HCT116 (cell line): ENCODE measurements around the gene MAP3K20. TPM values are rescaled to one million over a fixed set of nuclear protein-coding genes. Genes with fewer than 3 reads are reported as not detected.
"Not testable (repeated sequence)": the region's sequence is repeated elsewhere in the genome, so short reads cannot be mapped to it uniquely, and the experiment has no call there.

Source experiments
- ATAC-seq: fragments of 200-7000 bp; cut with Tn5 transposase; 2 replicates; pipeline ENCODE4 v1.9.1; 2020; ENCODE audit warnings: mild to moderate bottlenecking, moderate library complexity
- BruUV-seq: library from RNA; stranded (reverse); fragments of 400-500 nt; replicated peaks from 2 replicates; lab custom pipeline; 2021; lab: Mats Ljungman, UMichigan
- CTCF ChIA-PET: fragments of 300-600 bp; sonication (Branson Sonifier 250); formaldehyde crosslinking; loops from one replicate; lab custom pipeline; 2021; ENCODE audit warnings: antibody characterized with exemption; lab: Charles Lee
- POLR2A ChIA-PET: fragments of 300-600, 350-600 bp; sonication (Branson Sonifier 250); formaldehyde crosslinking; loops from one replicate; lab custom pipeline; 2021; ENCODE audit warnings: antibody characterized with exemption; lab: Charles Lee
- RAD21 ChIA-PET, 2 experiments: fragments of 300-600 bp; sonication (Branson Sonifier 250); formaldehyde crosslinking; loops; one replicate each; lab custom pipeline; 2023; ENCODE audit warnings: low total read pairs in 2 of 2; ENCODE audit not compliant: uncharacterized antibody in 2 of 2, unreplicated experiment in 2 of 2, low non-redundant PET in 1 of 2; lab: Charles Lee
- DNase-seq: peaks from one replicate; pipeline ENCODE4 v3.0.0-alpha.2; 2010; ENCODE audit warnings: low read depth, low spot score
- H2AFZ ChIP-seq: fragments of 200-600 bp; shearing (Covaris generic), sonication (generic); 2 replicates; pipeline ENCODE4 v1.6.1; 2017; ENCODE audit warnings: low read depth, mixed run types, mixed read lengths, antibody characterized with exemption, low read length; ENCODE audit not compliant: poor library complexity, severe bottlenecking
- H3K27ac ChIP-seq: 2 replicates; pipeline ENCODE4 v1.5.1; 2012; ENCODE audit warnings: low read depth, low read length
- H3K27me3 ChIP-seq: fragments of 200-600 bp; sonication (generic); 2 replicates; pipeline ENCODE4 v1.6.1; 2016; ENCODE audit warnings: mixed run types, low read length, mixed read lengths; ENCODE audit not compliant: insufficient read depth
- H3K36me3 ChIP-seq, 2 experiments: fragments of 200-500 bp in 1 of 2; fragments of 200-600 bp in 1 of 2; sonication (Bioruptor generic) in 1 of 2; sonication (generic) in 1 of 2; 2 replicates each; pipeline versions ENCODE4 v1.5.1 to v1.6.1; 2014 to 2016; ENCODE audit warnings: low read length in 2 of 2, inconsistent platforms in 1 of 2, mixed read lengths in 1 of 2, mixed run types in 1 of 2; ENCODE audit not compliant: insufficient read depth in 2 of 2, control insufficient read depth in 1 of 2
- H3K4me1 ChIP-seq, 2 experiments: fragments of 200-600 bp in 1 of 2; sonication (generic) in 1 of 2; 2 replicates each; pipeline versions ENCODE4 v1.5.1 to v1.6.1; 2012 to 2017; ENCODE audit warnings: low read length in 2 of 2, inconsistent platforms in 1 of 2, mild to moderate bottlenecking in 1 of 2, mixed read lengths in 1 of 2, mixed run types in 1 of 2, moderate library complexity in 1 of 2; ENCODE audit not compliant: insufficient read depth in 2 of 2, control insufficient read depth in 1 of 2
- H3K4me2 ChIP-seq: fragments of 200-600 bp; sonication (generic); 2 replicates; pipeline ENCODE4 v1.6.1; 2017; ENCODE audit warnings: mixed run types, low read length, mixed read lengths
- H3K4me3 ChIP-seq, 2 experiments: fragments of 200-600 bp in 1 of 2; sonication (generic) in 1 of 2; replicated peaks in 1 of 2; 2 replicates each; pipeline ENCODE4 v1.5.1; 2011 to 2016; ENCODE audit warnings: low read length in 2 of 2, control low read depth in 1 of 2, low read depth in 1 of 2, mild to moderate bottlenecking in 1 of 2, mixed read lengths in 1 of 2, mixed run types in 1 of 2
- H3K79me2 ChIP-seq: fragments of 200-600 bp; sonication (generic); 2 replicates; pipeline ENCODE4 v1.6.1; 2017; ENCODE audit warnings: mild to moderate bottlenecking, mixed run types, low read length, moderate library complexity, mixed read lengths; ENCODE audit not compliant: insufficient read depth
- H3K9ac ChIP-seq: fragments of 200-600 bp; sonication (generic); 2 replicates; pipeline ENCODE4 v1.6.1; 2016; ENCODE audit warnings: low read length, mixed read lengths
- H3K9me2 ChIP-seq: fragments of 200-600 bp; sonication (generic), shearing (Covaris generic); 2 replicates; pipeline ENCODE4 v1.6.1; 2017; ENCODE audit warnings: mixed run types, mild to moderate bottlenecking, moderate library complexity; ENCODE audit not compliant: insufficient read depth
- H3K9me3 ChIP-seq, 2 experiments: fragments of 200-500 bp in 1 of 2; fragments of 200-600 bp in 1 of 2; sonication (Bioruptor generic) in 1 of 2; sonication (generic) in 1 of 2; 2 replicates each; pipeline ENCODE4 v1.6.1; 2014 to 2017; ENCODE audit warnings: low read length in 2 of 2, mixed read lengths in 2 of 2, inconsistent platforms in 1 of 2, low read depth in 1 of 2, mild to moderate bottlenecking in 1 of 2, mixed run types in 1 of 2, moderate library complexity in 1 of 2; ENCODE audit not compliant: control insufficient read depth in 1 of 2, insufficient read depth in 1 of 2
- H4K20me1 ChIP-seq: fragments of 200-600 bp; sonication (generic), shearing (Covaris generic); 2 replicates; pipeline ENCODE4 v1.6.1; 2017; ENCODE audit warnings: mixed run types, mild to moderate bottlenecking, moderate library complexity; ENCODE audit not compliant: insufficient read depth
- CEBPB ChIP-seq: IDR thresholded peaks from 2 replicates; pipeline ENCODE4 v1.6.1; 2012; ENCODE audit warnings: low read depth
- EZH2 ChIP-seq: fragments of 200-600 bp; sonication (generic); IDR thresholded peaks from 2 replicates; pipeline ENCODE4 v1.6.1; 2017; ENCODE audit warnings: antibody characterized with exemption, mixed run types
- EZH2phosphoT487 ChIP-seq: fragments of 200-600 bp; IDR thresholded peaks from 2 replicates; pipeline ENCODE4 v1.6.1; 2018; ENCODE audit warnings: antibody characterized with exemption, borderline replicate concordance
- FOSL1 ChIP-seq: IDR thresholded peaks from 2 replicates; pipeline ENCODE4 v1.6.1; 2012; ENCODE audit warnings: low read depth
- JUND ChIP-seq: IDR thresholded peaks from 2 replicates; pipeline ENCODE4 v1.6.1; 2012
- POLR2AphosphoS5 ChIP-seq: IDR thresholded peaks from 2 replicates; pipeline ENCODE4 v1.6.1; 2011; ENCODE audit warnings: mild to moderate bottlenecking, low read depth, low read length, moderate library complexity
- SP1 ChIP-seq: IDR thresholded peaks from 2 replicates; pipeline ENCODE4 v1.6.1; 2012; ENCODE audit warnings: low read depth
- intact Hi-C: fragments of 100-400 bp; cut with micrococcal nuclease; formaldehyde crosslinking; loops from 2 replicates; pipeline ENCODE4 v1.10.0; 2022
- total RNA-seq: library from RNA; stranded (reverse); gene quantifications from one replicate; pipeline ENCODE4 v1.2.1, GENCODE V29; 2021; ENCODE audit not compliant: unreplicated experiment
- TF ChIP-seq, protein P1 (sequence below): IDR thresholded peaks from 2 replicates; pipeline ENCODE4 v1.6.1; 2012; ENCODE audit warnings: low read depth
- TF ChIP-seq, protein P2 (sequence below): IDR thresholded peaks from 2 replicates; pipeline ENCODE4 v1.6.1; 2011; ENCODE audit warnings: mild to moderate bottlenecking, low read length, moderate library complexity; ENCODE audit not compliant: insufficient replicate concordance; ENCODE audit errors: extremely low read depth

The MAP3K20 gene
- total RNA-seq, 1 experiment from 2014 or later, result 40.0 TPM

GRCh38 chr2:173300458-173300857, 224.8 kb downstream of the MAP3K20 start:
- Histone ChIP-seq H3K79me2 (no peaks in the 10 kb centered on the region), H3K9me3 (peaks cover 14 to 34% of the 10 kb centered on the region in 2 experiments; a peak in 2 of 4 replicates), H3K27me3 (no peaks in the 10 kb centered on the region), H3K4me3 (no peak overlapping the region), H3K36me3 (no peaks in the 10 kb centered on the region), H3K27ac (no peak overlapping the region), H3K4me1 (no peaks in the 10 kb centered on the region), H4K20me1 (no peaks in the 10 kb centered on the region), H3K4me2 (no peak overlapping the region), H2AFZ (no peak overlapping the region), H3K9me2 (no peaks in the 10 kb centered on the region), H3K9ac (no peak overlapping the region)
- CTCF ChIA-PET, result no interaction called here
- POLR2A ChIA-PET, result no interaction called here
- no TSS peak for BruUV-seq
- intact Hi-C loops, result no loop called here
- RAD21 ChIA-PET, result no interaction called here
- DNase-seq (no peak), ATAC-seq (no peak)
- TF ChIP-seq EZH2 (no peak), POLR2AphosphoS5 (no peak), JUND (no peak), FOSL1 (no peak), EZH2phosphoT487 (no peak), CEBPB (no peak), SP1 (no peak)
- TF ChIP-seq, protein P1, sequence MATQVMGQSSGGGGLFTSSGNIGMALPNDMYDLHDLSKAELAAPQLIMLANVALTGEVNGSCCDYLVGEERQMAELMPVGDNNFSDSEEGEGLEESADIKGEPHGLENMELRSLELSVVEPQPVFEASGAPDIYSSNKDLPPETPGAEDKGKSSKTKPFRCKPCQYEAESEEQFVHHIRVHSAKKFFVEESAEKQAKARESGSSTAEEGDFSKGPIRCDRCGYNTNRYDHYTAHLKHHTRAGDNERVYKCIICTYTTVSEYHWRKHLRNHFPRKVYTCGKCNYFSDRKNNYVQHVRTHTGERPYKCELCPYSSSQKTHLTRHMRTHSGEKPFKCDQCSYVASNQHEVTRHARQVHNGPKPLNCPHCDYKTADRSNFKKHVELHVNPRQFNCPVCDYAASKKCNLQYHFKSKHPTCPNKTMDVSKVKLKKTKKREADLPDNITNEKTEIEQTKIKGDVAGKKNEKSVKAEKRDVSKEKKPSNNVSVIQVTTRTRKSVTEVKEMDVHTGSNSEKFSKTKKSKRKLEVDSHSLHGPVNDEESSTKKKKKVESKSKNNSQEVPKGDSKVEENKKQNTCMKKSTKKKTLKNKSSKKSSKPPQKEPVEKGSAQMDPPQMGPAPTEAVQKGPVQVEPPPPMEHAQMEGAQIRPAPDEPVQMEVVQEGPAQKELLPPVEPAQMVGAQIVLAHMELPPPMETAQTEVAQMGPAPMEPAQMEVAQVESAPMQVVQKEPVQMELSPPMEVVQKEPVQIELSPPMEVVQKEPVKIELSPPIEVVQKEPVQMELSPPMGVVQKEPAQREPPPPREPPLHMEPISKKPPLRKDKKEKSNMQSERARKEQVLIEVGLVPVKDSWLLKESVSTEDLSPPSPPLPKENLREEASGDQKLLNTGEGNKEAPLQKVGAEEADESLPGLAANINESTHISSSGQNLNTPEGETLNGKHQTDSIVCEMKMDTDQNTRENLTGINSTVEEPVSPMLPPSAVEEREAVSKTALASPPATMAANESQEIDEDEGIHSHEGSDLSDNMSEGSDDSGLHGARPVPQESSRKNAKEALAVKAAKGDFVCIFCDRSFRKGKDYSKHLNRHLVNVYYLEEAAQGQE, result no peak
- TF ChIP-seq, protein P2, sequence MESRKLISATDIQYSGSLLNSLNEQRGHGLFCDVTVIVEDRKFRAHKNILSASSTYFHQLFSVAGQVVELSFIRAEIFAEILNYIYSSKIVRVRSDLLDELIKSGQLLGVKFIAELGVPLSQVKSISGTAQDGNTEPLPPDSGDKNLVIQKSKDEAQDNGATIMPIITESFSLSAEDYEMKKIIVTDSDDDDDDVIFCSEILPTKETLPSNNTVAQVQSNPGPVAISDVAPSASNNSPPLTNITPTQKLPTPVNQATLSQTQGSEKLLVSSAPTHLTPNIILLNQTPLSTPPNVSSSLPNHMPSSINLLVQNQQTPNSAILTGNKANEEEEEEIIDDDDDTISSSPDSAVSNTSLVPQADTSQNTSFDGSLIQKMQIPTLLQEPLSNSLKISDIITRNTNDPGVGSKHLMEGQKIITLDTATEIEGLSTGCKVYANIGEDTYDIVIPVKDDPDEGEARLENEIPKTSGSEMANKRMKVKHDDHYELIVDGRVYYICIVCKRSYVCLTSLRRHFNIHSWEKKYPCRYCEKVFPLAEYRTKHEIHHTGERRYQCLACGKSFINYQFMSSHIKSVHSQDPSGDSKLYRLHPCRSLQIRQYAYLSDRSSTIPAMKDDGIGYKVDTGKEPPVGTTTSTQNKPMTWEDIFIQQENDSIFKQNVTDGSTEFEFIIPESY, result no peak

GRCh38 chr2:173301549-173301948, 225.9 kb downstream of the MAP3K20 start:
- intact Hi-C loops, BruUV-seq: not testable (repeated sequence)

More at GRCh38 chr2:173301549-173301948, 225.9 kb downstream of the MAP3K20 start:
- POLR2A ChIA-PET, H3K27ac ChIP-seq, RAD21 ChIA-PET, H3K36me3 ChIP-seq, H3K9me2 ChIP-seq, H2AFZ ChIP-seq, H3K79me2 ChIP-seq, ATAC-seq, H3K4me3 ChIP-seq, H3K4me2 ChIP-seq, H3K4me1 ChIP-seq, H3K27me3 ChIP-seq, H3K9ac ChIP-seq, CTCF ChIA-PET, H4K20me1 ChIP-seq, DNase-seq: not testable (repeated sequence)
- H3K9me3 ChIP-seq, result peaks cover 14 to 28% of the 10 kb centered on the region in 2 experiments; a peak in 2 of 4 replicates
